LHCN-M2 (cell line): ENCODE measurements around the gene HEMK1. TPM values are rescaled to one million over a fixed set of nuclear protein-coding genes. Genes with fewer than 3 reads are reported as not detected.
A peak's percentile ranks its signal among the peaks of the same experiment; 100 is the strongest.

Source experiments
- DNase-seq: peaks from one replicate; pipeline ENCODE4 v3.0.0-alpha.2; 2012; ENCODE audit warnings: low read depth
- total RNA-seq: library from RNA; depleted of rRNA; stranded (reverse); fragments of >200 nt; gene quantifications from 2 replicates; pipeline ENCODE4 v1.2.3, GENCODE V29; 2014

HEMK1 gene
- total RNA-seq, 1 experiment from 2014 or later = 11.4 TPM

- no peak for DNase-seq
Observed at GRCh38 chr3:50573566-50574443, 4.5 kb downstream of the HEMK1 start.

- DNase-seq = no peak
Observed at GRCh38 chr3:50574444-50574831, 5.1 kb downstream of the HEMK1 start.

GRCh38 chr3:50575372-50575771 is 6.0 kb downstream of the HEMK1 start:
- no peak for DNase-seq

- no peak for DNase-seq
Observed at GRCh38 chr3:50577348-50577747, 8.0 kb downstream of the HEMK1 start.

DNA sequence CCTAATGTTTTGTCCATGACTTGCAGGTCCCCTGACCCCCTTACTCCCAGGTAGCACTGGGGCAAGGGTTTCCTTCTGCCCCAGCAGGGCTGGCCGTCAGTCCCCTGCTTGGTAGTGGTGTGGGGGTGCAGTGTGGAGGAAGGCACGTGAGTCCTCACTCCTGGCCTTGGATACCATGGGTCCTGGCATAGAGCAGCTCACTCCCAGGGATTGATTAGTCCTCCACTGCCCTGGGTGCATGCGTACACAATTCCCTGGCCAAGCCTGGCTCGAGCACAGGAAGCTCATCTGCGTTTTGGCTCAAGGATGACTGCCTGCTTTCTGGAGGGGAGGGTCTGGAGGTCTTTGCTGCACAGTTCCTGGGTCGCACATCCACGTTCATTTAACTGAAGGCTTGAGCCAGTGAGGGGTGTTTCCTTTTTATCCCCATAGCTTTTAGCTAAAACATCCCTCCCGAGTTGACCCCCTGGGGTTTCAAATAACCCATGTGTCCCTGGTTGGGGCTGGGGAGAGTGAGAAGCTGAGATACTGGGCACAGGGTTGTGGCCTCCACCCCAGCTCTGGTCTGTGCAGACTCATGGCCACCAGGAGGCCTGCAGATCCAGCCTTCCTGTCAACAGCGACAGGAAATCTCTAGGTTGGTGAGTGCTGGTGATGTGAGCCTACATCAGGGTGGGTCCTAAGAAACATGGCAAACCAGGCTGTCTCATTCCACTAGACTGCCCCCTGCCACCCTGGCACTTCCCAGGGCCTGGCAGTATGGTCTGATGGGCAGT is 11.5 kb downstream of the HEMK1 start:
- no peak for DNase-seq

DNA sequence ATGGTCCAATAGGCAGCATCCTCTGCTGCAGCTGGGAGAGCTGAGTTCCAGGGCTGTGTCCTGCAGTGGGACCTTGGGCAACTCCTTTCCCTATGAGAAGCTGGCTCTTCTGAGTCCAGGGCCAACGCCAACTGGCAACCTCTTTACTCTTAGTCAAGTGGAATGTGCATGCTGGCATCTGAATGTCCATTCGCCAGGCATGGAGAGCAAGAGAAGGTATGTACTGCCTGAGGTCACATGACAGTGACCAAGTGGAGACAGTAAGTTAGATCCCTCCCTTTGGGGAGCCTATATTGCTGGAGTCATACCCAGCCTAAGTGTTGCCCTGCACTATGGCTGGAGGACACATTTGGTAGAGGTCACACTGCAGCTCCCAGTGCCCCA is 12.1 kb downstream of the HEMK1 start:
- DNase-seq = no peak

DNA sequence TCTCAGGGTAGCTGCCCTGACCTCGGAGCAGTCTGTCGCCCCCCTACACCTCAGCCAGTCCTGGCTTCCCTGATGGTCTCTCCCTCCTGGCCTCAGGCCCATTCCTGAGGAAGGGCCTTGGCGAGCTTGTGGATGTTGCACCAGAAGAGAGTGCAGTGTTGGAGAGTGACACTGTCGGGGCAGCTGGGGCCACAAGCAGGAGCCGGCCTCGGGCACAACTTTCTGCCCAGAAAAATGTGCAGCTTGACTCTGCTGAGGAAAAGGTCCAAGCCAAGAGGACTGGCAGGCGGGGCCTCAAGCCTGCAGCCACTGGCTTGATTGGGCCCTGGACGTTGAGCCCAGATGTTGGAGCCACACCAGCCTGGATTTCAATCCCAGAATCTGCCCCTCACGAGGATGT is 12.8 kb downstream of the HEMK1 start:
- DNase-seq = no peak

DNA sequence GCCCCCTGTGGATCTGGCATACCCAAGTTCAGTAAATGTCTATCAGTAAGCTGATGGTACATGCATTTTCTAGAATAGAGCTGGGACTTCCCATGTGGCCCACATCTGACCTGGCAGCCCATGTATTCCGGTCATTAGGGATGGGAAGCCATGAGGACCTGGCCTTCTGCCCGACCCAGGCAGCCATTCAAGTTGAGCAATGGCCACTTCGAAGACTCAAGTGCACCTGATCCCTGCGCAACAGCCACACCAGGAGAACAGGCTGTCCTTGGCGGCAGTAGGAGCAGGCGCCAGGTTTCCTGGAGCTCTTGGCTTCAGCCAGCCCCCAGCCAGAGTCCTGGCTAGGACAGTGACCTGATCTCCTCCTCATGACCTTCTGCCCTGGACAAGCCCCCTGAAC is 14.6 kb downstream of the HEMK1 start:
- no peak for DNase-seq

GRCh38 chr3:50584391-50584790 is 15.1 kb downstream of the HEMK1 start:
- DNase-seq = no peak

GRCh38 chr3:50585919-50586762 is 16.8 kb downstream of the HEMK1 start:
- DNase-seq = no peak

GRCh38 chr3:50586763-50587070 is 17.4 kb downstream of the HEMK1 start:
- DNase-seq = no peak

GRCh38 chr3:50587373-50587772 is 18.1 kb downstream of the HEMK1 start:
- DNase-seq = no peak

DNA sequence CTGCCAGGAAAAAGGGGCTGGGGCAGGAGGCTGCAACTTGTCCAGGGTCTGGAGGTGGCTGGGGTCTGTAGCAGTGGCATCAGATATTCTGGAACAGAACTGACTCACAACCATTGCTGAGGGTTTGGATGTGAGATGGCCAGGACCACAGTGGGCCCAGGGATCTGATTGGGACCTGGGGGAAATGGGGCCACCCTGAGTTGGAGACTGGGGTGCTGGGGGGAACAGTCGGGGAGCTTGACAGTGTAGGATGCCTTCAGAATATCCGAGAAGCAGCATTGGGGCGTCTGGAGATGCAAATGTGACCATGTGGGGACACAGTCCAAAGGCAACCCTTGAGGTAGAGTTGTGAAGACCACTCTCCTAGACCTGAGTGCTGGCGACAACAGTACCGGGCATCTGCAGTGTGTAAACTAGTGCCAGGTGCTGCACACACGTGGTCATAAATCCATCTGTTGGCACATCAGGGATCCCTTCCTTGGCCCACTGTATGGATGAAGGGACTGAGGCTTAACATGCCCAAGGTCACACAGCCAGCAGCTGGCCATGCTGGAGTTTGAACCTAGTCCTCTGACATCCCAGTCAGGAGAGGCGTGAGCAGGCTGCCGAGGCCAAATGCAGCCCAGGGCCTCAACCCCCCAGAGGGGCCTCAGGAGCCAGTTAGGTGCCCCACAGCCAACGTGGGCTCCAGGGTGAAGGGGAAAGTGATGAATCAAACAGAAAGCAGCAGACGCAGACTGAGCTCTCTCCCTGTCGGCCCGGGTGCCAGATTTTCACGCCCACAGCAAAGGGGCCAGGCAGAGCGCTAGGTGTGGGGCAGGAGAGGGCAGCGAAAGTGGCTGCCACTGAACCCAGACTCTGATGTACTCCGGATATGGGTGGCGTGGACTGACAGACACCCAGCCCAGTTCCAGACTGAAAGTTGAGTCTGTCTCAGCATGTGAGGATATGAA is 18.8 kb downstream of the HEMK1 start:
- no peak for DNase-seq

DNA sequence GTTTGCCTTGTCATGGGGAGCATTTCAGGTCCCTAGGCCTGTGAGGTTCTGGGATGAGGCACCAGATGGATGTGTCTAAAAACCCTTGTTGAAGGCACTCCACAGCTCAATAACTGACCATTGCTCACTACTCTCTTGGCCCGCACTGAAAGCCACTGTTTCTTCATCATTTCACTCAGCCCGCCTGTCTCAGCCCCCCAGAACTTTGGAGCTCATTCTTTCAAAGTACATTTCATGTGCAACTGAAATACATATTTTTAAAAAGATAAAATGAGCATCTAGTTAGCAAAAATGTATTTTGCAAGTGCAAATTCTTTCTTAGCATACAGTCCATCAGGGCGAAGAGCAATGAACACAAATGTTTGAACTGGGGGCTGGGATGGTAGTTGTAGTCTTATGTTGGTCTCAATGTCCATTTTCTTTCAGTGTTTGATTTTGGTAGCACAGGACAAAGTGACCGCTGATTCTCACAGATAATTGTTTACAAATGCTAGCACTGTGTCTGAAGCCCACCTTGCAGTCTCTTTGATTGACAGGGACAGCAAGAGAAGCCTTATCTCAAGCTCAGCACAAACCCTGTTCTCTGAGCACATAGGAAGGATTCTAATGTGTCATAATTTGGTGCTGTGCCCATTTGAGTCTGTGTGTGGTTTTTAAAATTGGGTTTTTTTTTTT is 19.6 kb downstream of the HEMK1 start:
- DNase-seq = peak; percentile 53

- no peak for DNase-seq
Observed at GRCh38 chr3:50591196-50591741, 21.9 kb downstream of the HEMK1 start.

GRCh38 chr3:50592568-50592967 is 23.2 kb downstream of the HEMK1 start:
- DNase-seq = no peak

DNA sequence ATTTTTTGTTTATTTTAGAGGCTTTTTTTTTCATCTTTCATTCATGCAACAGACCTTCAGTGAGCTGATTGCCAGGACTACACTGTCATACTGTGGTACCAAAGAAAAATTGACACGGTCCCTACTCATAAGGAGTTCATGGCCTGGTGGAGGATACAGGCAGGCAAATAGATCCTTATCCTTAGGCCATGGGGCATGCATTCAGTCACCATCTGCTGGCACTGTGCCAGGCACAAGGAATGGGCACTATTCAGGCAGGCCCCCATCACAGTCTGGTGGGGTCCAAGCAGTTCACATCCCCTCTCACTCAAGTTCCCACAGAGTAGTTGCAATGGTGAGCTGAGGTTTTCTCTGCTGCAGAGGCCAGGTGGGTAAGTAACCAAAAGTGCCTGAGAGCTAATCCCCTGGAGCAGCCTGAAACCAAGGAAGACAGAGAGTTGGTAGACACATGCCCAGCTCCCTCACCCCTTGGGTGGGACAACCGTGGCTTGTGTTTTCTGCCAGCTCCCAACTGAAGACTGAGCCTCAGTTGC is 25.0 kb downstream of the HEMK1 start:
- DNase-seq = no peak

GRCh38 chr3:50599115-50599715 is 29.9 kb downstream of the HEMK1 start:
- no peak for DNase-seq

GRCh38 chr3:50599716-50600118 is 30.4 kb downstream of the HEMK1 start:
- no peak for DNase-seq
